HFFc6 (cell line): ENCODE measurements around the gene TBX21. TPM values are rescaled to one million over a fixed set of nuclear protein-coding genes. Genes with fewer than 3 reads are reported as not detected.

Experiments
- DNase-seq: peaks from one replicate; pipeline ENCODE4 v3.0.0-alpha.2; 2018
- H3K27ac Mint-ChIP-seq: 2 replicates; pipeline ENCODE4 v1.8.0; 2020; ENCODE audit warnings: mild to moderate bottlenecking, mixed read lengths
- H3K27me3 Mint-ChIP-seq: 2 replicates; pipeline ENCODE4 v1.8.0; 2021; ENCODE audit warnings: mild to moderate bottlenecking, moderate library complexity, mixed read lengths; ENCODE audit not compliant: insufficient read depth
- H3K36me3 Mint-ChIP-seq: 2 replicates; pipeline ENCODE4 v1.8.0; 2021; ENCODE audit warnings: low read depth, mixed read lengths
- H3K4me1 Mint-ChIP-seq: 2 replicates; pipeline ENCODE4 v1.8.0; 2020; ENCODE audit warnings: low read depth, mixed read lengths
- H3K4me3 Mint-ChIP-seq: 2 replicates; pipeline ENCODE4 v1.8.0; 2020; ENCODE audit warnings: mild to moderate bottlenecking, moderate library complexity, mixed read lengths
- H3K9me3 Mint-ChIP-seq: 2 replicates; pipeline ENCODE4 v1.8.0; 2020; ENCODE audit warnings: mild to moderate bottlenecking, mixed read lengths
- CTCF ChIP-seq: fragments of 200-600 bp; sonication (generic); IDR thresholded peaks from 2 replicates; pipeline ENCODE4 v1.5.0; 2021; ENCODE audit warnings: antibody characterized with exemption, mild to moderate bottlenecking
- total RNA-seq, 6 experiments: library from RNA; stranded (reverse); fragmentation: NEBNext Ultra II Directional; extraction: Animal tissue kit (Norgen Biotek cat#: 25700); gene quantifications; 2 replicates in 1 of 6; 3 replicates in 5 of 6; pipeline ENCODE4 v1.2.3, GENCODE V29; 2021

Gene TBX21
- total RNA-seq, 6 experiments from 2014 or later: not detected

- Mint-ChIP-seq H3K4me1 (peaks cover 6% of the 10 kb centered on the region), H3K27ac (no peak overlapping the region), H3K9me3 (no peaks in the 10 kb centered on the region), H3K4me3 (no peak overlapping the region), H3K27me3 (peaks cover 9% of the 10 kb centered on the region), H3K36me3 (peaks cover 4% of the 10 kb centered on the region; the same call in 1 of the 2 replicates)
- no peak for TF ChIP-seq CTCF
- no peak for DNase-seq
Measured at GRCh38 chr17:47699536-47699840, 33.5 kb upstream of the TBX21 start.

- Mint-ChIP-seq H3K36me3 (peaks cover 4% of the 10 kb centered on the region; the same call in 1 of the 2 replicates), H3K9me3 (no peaks in the 10 kb centered on the region), H3K4me1 (peaks cover 6% of the 10 kb centered on the region), H3K4me3 (no peak overlapping the region), H3K27ac (no peak overlapping the region), H3K27me3 (peaks cover 14% of the 10 kb centered on the region)
- TF ChIP-seq CTCF: no peak
- DNase-seq: no peak
Measured at GRCh38 chr17:47700471-47701449, 32.3 kb upstream of the TBX21 start.

- TF ChIP-seq CTCF: no peak
- no peak overlapping the region for H3K27ac Mint-ChIP-seq
- H3K9me3 Mint-ChIP-seq: no peaks in the 10 kb centered on the region
- H3K36me3 Mint-ChIP-seq: peaks cover 4% of the 10 kb centered on the region; the same call in 1 of the 2 replicates
- no peak overlapping the region for H3K4me3 Mint-ChIP-seq
- peaks cover 12% of the 10 kb centered on the region for H3K4me1 Mint-ChIP-seq
- peaks cover 11% of the 10 kb centered on the region for H3K27me3 Mint-ChIP-seq
- no peak for DNase-seq
Measured at GRCh38 chr17:47701608-47702007, 31.4 kb upstream of the TBX21 start.

GRCh38 chr17:47702391-47702995 is 30.5 kb upstream of the TBX21 start:
- no peaks in the 10 kb centered on the region for H3K9me3 Mint-ChIP-seq
- no peak overlapping the region for H3K4me3 Mint-ChIP-seq
- H3K27me3 Mint-ChIP-seq: peaks cover 11% of the 10 kb centered on the region
- DNase-seq: no peak
- no peak for TF ChIP-seq CTCF
- peaks cover 21% of the 10 kb centered on the region for H3K4me1 Mint-ChIP-seq
- H3K36me3 Mint-ChIP-seq: peaks cover 4% of the 10 kb centered on the region; the same call in 1 of the 2 replicates
- no peak overlapping the region for H3K27ac Mint-ChIP-seq

GRCh38 chr17:47703191-47703591 is 29.8 kb upstream of the TBX21 start:
- H3K27ac Mint-ChIP-seq: no peak overlapping the region
- H3K4me3 Mint-ChIP-seq: no peak overlapping the region
- peaks cover 11% of the 10 kb centered on the region for H3K27me3 Mint-ChIP-seq
- no peak for DNase-seq
- no peaks in the 10 kb centered on the region for H3K9me3 Mint-ChIP-seq
- no peak for TF ChIP-seq CTCF
- H3K36me3 Mint-ChIP-seq: peaks cover 4% of the 10 kb centered on the region; the same call in 1 of the 2 replicates
- peaks cover 24% of the 10 kb centered on the region for H3K4me1 Mint-ChIP-seq
